KG1 (cell line): ENCODE measurements around the gene NDFIP2.
A peak's percentile ranks its signal among the peaks of the same experiment; 100 is the strongest.
"Not testable (repeated sequence)": the region's sequence is repeated elsewhere in the genome, so short reads cannot be mapped to it uniquely, and the experiment has no call there.

Experiments used
- DNase-seq: peaks from one replicate; lab custom pipeline; 2025; lab: John Stamatoyannopoulos, UW

The NDFIP2 gene

DNA sequence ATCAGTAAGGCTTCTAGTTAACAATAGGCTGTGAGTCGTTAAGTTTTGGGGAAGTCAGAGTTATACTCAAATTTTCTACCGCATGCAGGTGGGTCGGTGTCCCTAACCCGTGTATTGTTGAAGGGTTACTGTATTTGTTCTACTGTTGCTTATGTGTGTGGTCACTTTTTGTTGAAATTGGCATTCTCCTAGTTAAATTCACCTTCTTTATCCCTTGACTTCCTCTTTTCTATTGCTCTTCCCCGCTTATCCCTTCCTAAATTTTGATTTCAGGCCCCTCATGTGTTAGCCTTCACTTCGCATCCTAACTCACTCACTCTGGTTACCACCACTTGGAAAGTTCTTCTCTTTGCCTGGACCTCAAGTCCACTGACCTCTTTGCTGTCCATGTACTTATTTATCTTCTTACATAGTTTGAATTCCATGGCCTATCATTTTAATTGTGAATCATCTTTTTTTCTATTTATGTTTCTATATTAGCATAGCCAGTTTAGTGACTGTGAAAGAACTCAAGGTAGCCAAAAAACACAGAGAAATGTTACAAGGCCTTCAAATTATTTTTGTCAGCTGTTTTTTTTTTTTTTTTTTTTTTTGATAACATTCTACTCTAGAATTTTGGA, 52.9 kb downstream of the NDFIP2 start:
- no peak for DNase-seq

DNA sequence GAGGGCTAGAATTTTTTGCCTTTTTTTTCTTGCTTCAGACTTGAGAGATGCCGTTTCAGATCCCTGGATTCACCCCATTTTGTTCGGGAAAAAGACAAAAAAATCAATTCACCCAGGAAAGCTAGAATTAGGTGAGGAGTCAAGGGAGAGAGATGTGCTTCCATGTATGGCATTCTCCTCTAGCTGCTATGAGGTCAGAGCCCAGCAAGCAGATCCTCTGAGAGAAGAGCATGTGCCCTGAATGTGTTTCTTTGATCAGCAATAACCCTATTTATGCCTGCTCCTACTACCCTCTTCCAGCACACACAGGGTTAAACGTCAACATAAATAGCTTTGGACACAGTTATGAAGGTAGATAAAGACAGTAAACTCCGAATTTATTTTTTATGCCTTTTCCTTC, 53.6 kb downstream of the NDFIP2 start:
- no peak for DNase-seq

DNA sequence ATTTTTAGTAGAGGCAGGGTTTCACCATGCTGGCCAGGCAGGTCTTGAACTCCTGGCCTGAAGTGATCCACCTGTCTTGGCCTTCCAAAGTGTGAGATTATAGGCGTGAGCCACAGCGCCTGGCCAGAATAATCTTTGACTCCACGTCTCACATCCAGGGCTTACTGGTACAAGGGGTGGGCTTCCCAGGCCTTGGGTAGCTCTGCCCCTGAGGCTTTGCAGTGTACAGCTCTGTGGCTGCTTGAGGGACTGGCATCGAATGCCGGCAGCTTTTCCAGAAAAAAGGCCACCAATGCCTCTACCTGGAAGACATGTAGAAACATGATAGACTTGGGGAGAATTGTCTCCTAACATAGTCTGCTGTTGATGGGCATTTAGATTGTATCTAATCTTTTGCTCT, 57.8 kb downstream of the NDFIP2 start:
- no peak for DNase-seq

DNA sequence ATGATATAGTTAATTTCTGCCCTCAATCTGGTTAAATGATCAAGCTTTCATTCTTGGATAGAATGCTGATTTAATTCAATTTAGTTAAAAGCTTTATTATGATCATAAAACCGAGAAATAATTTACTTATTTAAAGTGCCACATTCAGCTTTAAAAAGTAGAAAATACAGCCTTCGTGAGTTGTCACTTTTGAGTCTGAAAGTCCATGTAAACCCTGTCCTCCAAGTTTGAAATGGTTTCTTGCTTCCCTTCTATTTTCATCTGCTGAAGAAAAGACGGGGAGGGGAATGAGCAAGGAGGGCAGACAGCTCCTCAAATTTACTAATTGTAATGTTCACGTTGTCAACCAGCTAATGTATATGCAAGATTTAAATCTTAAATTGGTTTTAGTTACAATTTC, 59.5 kb downstream of the NDFIP2 start:
- DNase-seq: no peak

DNA sequence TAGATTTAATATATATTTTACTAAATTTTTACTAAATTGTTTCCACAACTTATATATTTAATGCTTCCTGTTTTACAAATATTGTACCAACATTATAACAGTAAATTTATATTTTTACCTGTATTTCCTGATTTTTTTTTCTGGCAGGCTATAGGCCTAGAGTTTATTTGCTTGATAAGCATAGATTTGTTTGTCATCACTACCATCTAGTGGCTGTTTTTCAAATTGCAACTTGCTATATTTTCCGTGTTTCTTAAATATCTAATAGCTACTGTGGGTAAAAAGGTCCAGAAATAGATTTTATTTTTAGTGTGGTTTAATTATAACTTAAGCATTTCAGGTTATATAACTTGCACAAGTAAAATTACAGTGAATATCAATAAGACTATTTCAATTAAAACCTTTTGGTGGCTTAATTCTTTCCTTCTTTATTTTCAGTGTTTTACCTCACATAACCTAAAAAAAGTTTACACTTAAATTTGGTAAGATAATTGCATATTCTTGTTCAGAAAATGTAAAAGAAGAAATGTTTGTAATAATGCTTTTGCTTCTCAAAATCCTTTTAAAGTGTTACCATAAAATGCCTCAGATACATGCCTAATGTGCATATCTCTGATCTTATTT, 60.6 kb downstream of the NDFIP2 start:
- DNase-seq: peak; percentile 61

DNA sequence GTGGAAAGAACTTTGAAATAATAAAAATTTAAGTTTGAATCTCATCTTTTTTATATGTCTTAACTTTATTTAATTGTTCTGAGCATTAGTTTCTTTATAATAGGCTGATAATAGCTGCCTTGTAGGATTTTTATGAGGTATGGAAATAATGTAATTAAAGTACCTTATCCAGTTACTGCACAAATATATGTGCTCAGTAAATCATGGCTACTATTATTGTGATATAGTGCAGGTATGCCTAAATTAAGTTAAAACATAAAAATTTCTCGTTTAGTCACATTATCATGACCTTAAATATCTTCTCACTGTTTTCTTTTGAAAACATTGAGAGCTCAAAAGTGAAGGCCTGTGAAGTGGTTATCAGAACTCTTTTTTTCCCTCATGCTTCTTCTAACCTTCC, 62.9 kb downstream of the NDFIP2 start:
- no peak for DNase-seq

- no peak for DNase-seq
Observed at GRCh38 chr13:79547211-79548195, 66.5 kb downstream of the NDFIP2 start.

GRCh38 chr13:79548902-79549301, 67.9 kb downstream of the NDFIP2 start:
- no peak for DNase-seq

DNA sequence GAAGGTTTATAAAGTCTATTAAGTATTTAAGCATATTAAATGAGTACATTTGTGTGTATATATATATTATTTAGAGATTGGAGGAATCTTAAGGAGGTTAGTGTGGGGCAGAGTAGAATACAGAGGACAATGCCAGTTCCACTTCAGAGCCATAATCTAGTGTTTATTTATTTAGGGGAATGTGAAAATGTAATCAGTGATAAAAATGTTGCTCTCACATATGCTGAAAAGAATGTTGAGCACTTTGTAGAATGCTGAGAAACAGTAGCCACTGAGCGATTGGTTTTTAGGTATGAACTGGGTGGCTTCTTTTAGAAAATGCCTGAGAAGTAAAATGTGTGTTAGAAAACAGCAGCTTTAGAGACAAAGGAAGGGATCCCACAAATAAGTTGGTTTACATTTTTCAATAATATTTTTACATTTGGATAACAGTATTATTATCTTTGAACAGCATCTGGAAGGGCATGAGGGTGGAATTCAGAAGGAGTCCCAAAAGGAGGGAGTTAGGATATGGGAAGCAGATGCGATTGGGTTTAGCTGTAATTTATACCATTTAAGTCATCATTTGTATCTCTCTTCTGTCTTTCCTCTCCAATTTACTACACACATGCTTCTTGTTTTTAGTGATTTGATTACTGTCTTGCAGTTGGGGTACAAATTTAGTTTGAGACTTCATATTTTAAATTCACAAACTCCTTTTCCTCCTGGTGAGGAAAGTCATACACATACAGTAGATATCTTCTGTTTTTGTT, 68.6 kb downstream of the NDFIP2 start:
- no peak for DNase-seq

DNA sequence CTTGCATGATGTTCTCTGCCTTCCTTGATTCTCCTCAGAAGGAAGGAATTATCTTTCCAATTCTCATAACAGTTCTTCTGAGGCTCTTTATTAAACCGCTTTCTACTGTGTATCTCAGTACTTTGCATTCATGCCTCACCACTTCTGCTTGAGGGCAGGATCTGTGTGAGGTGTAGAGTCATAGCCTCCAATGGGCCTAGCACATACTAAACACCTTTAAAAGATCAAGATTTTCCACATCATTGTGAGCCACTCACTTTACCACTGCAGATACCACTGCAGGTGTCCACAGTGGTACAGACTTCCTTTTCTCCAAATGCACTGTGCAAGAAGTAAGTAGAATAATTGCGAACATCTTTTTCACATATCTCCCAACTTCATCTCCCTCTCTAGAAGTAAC, 76.7 kb downstream of the NDFIP2 start:
- DNase-seq: no peak

DNA sequence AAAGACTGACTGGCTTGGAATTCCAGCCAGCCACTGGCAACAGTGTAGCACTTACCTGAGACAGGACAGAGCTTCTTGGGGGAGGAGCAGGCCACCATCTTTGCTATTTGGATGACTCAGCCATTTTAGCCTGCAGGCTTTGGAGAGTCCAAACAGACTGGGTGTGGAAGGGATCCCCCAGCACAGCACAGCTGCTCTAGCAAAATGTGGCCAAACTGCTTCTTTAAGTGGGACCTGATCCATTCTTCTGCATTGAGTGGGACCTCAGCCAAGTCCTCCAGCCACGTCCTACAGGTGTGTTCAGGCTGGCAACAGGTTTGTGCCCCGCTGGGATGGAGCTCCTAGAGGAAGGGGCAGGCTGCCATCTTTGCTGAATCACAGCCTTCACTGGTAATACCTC, 80.0 kb downstream of the NDFIP2 start:
- DNase-seq: no peak

- DNase-seq: no peak
Observed at GRCh38 chr13:79562557-79562956, 81.6 kb downstream of the NDFIP2 start.

DNA sequence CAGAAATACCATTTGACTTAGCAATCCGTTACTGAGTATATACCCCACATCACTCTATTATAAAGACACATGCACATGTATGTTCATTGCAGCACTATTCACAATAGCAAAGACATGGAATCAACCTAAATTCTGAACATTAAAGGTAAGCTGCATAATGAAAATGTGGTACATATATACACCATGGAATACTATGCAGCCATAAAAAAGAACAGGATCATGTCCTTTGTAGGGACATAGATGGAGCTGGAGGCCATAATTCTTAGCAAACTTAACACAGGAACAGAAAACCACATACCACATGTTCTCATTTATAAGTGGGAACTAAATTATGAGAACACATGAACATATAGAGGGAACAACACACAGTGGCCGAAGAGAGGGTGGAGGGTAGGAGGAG, 85.2 kb downstream of the NDFIP2 start:
- DNase-seq: no peak

GRCh38 chr13:79571147-79571546, 90.2 kb downstream of the NDFIP2 start:
- no peak for DNase-seq

DNA sequence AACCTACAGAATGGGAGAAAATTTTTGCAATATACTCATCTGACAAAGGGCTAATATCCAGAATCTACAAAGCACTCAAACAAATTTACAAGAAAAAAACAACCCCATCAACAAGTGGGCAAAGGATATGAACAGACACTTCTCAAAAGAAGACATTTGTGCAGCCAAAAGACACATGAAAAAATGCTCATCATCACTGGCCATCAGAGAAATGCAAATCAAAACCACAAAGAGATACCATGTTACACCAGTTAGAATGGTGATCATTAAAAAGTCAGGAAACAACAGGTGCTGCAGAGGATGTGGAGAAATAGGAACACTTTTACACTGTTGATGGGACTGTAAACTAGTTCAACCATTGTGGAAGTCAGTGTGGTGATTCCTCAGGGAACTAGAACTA, 92.9 kb downstream of the NDFIP2 start:
- not testable (repeated sequence) for DNase-seq

DNA sequence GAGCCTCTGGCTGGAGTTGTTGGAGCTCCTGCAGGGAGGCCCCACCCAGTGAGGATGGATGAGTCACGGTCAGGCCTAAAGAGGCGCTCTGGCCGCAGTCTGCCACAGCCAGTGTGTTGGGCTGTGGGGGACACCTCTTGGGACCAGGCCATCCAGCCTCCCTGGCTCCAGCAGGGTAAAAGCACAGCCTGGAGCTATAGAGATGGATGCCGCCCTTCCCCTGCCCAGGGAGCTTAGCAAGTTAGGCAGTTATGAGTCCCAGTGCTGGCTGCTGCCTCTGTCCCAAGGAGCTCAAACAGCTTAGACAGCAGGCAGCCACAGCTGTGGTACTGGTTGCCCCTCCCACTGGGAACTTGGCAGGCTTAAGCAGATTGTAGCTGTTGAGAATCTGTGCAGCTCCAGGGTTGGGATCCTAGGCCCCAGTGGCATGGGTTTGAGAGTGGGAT, 100.9 kb downstream of the NDFIP2 start:
- DNase-seq: no peak

DNA sequence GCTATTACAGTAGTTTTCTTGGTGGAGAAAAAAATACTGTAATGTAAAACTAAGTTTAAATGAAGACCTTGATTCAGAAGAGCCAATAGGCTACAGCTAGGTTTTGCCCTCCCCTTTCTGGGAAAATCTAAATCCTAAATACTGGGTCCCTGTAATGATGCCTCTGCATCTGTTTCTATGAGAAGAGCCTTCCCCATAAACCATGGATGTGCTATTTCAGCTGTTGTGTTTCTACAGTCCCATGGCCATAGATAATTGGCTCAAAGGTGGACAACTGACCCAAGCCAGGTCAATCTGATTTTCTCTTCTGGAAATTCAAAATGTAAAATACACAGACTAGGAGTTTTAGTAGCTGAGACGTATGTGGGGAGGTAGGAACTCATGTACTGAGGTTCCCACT, 101.9 kb downstream of the NDFIP2 start:
- DNase-seq: no peak

GRCh38 chr13:79585033-79585432, 104.1 kb downstream of the NDFIP2 start:
- DNase-seq: no peak

GRCh38 chr13:79589603-79590393, 108.8 kb downstream of the NDFIP2 start:
- no peak for DNase-seq

GRCh38 chr13:79590394-79590676, 109.4 kb downstream of the NDFIP2 start:
- DNase-seq: no peak

- no peak for DNase-seq
Observed at GRCh38 chr13:79591493-79591892, 110.5 kb downstream of the NDFIP2 start.

DNA sequence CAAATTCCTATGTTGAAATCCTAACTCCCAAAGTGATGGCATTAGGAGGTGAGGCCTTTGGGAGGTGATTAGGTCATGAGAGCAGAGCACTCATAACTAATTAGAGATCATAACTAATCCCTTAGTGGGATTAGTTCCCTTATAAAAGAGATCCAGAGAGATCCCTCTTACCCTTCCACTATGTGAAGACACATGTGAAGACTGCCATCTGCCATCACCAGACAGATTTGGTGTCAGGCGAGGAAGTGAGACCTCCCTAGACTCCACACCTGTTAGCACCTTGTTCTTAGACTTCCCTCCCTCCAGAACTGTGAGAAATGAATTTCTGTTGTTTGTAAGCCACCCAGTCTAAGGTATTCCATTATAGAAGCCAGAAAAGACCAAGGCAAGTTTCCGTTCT, 112.2 kb downstream of the NDFIP2 start:
- DNase-seq: no peak
